ENCODE data around the gene SPNS1.
"Not testable (repeated sequence)": the region's sequence is repeated elsewhere in the genome, so short reads cannot be mapped to it uniquely, and the experiment has no call there.

Gene SPNS1

GRCh38 chr16:28935924-28936783 lies 38.4 kb upstream of the SPNS1 start:
- no CpG with 5 or more reads among the region's 36 CpGs for WGBS (ENCODE audit: extremely low coverage, insufficient coverage, low lambda C conversion rate)

GRCh38 chr16:28936784-28937155 lies 37.8 kb upstream of the SPNS1 start:
- no peak overlapping the region for H3K23ac ChIP-seq (ENCODE audit: low read length)
- no peak overlapping the region for H3K4ac ChIP-seq (ENCODE audit: low read depth, low read length)
- H3K27ac ChIP-seq (ENCODE audit: low read depth, low read length): no peak overlapping the region
- DNase-seq: no peak
- H3K4me1 ChIP-seq (ENCODE audit: control insufficient read depth, low read depth, low read length): no peaks in the 10 kb centered on the region
- no peak overlapping the region for H4K5ac ChIP-seq (ENCODE audit: low read length)
- no peak overlapping the region for H3K9ac ChIP-seq (ENCODE audit: low read length)
- H2AK5ac ChIP-seq (ENCODE audit: low read length): no peak overlapping the region
- no peak overlapping the region for H2BK5ac ChIP-seq (ENCODE audit: low read length)
- H4K8ac ChIP-seq (ENCODE audit: low read depth, low read length): no peak overlapping the region
- no peak overlapping the region for H3K4me3 ChIP-seq (ENCODE audit: low read length)
- H3K36me3 ChIP-seq (ENCODE audit: control insufficient read depth, insufficient read depth, low read length): no peaks in the 10 kb centered on the region
- H2BK120ac ChIP-seq (ENCODE audit: low read depth, low read length): no peak overlapping the region
- no peak overlapping the region for H3K18ac ChIP-seq (ENCODE audit: low read length)
- H3K4me2 ChIP-seq (ENCODE audit: low read length): no peak overlapping the region
- no peak overlapping the region for H2BK15ac ChIP-seq (replicated peaks; ENCODE audit: low read depth)
- H3K79me2 ChIP-seq (ENCODE audit: control insufficient read depth, insufficient read depth, low read length): no peaks in the 10 kb centered on the region
- no peaks in the 10 kb centered on the region for H3K27me3 ChIP-seq (ENCODE audit: insufficient read depth, low read length, poor library complexity)
- no CpG with 5 or more reads among the region's 26 CpGs for WGBS (ENCODE audit: extremely low coverage, insufficient coverage, low lambda C conversion rate)
- H3K56ac ChIP-seq (ENCODE audit: low read length): no peak overlapping the region
- no peaks in the 10 kb centered on the region for H3K79me1 ChIP-seq (ENCODE audit: low read length)

More at GRCh38 chr16:28935924-28936783, 38.4 kb upstream of the SPNS1 start:
- no peaks in the 10 kb centered on the region for H3K27me3 ChIP-seq (ENCODE audit: insufficient read depth, low read length, poor library complexity)
- no peak overlapping the region for H2BK120ac ChIP-seq (ENCODE audit: low read depth, low read length)
- no peak overlapping the region for H2BK15ac ChIP-seq (replicated peaks; ENCODE audit: low read depth)
- no peak overlapping the region for H3K18ac ChIP-seq (ENCODE audit: low read length)
- peak; percentile 83 for DNase-seq
- no peak overlapping the region for H4K5ac ChIP-seq (ENCODE audit: low read length)
- no peak overlapping the region for H3K23ac ChIP-seq (ENCODE audit: low read length)
- no peaks in the 10 kb centered on the region for H3K36me3 ChIP-seq (ENCODE audit: control insufficient read depth, insufficient read depth, low read length)
- H3K4ac ChIP-seq (ENCODE audit: low read depth, low read length): no peak overlapping the region
- peak overlapping the region; percentile 23 for H3K4me2 ChIP-seq (ENCODE audit: low read length)
- no peak overlapping the region for H4K8ac ChIP-seq (ENCODE audit: low read depth, low read length)
- H3K79me1 ChIP-seq (ENCODE audit: low read length): no peaks in the 10 kb centered on the region
- H2AK5ac ChIP-seq (ENCODE audit: low read length): no peak overlapping the region
- H3K9ac ChIP-seq (ENCODE audit: low read length): peak overlapping the region; percentile 1
- H3K79me2 ChIP-seq (ENCODE audit: control insufficient read depth, insufficient read depth, low read length): no peaks in the 10 kb centered on the region
- H2BK5ac ChIP-seq (ENCODE audit: low read length): no peak overlapping the region
- H3K27ac ChIP-seq (ENCODE audit: low read depth, low read length): no peak overlapping the region
- no peak overlapping the region for H3K4me3 ChIP-seq (ENCODE audit: low read length)
- no peaks in the 10 kb centered on the region for H3K4me1 ChIP-seq (ENCODE audit: control insufficient read depth, low read depth, low read length)
- H3K56ac ChIP-seq (ENCODE audit: low read length): peak overlapping the region; percentile 67

GRCh38 chr16:28937222-28937876 lies 37.2 kb upstream of the SPNS1 start:
- Histone ChIP-seq H3K4me1 (ENCODE audit: control insufficient read depth, low read depth, low read length) (no peaks in the 10 kb centered on the region), H3K9ac (ENCODE audit: low read length) (no peak overlapping the region), H3K79me2 (ENCODE audit: control insufficient read depth, insufficient read depth, low read length) (no peaks in the 10 kb centered on the region), H2BK5ac (ENCODE audit: low read length) (no peak overlapping the region), H2AK5ac (ENCODE audit: low read length) (no peak overlapping the region), H3K56ac (ENCODE audit: low read length) (no peak overlapping the region), H3K4me3 (ENCODE audit: low read length) (no peak overlapping the region), H3K36me3 (ENCODE audit: control insufficient read depth, insufficient read depth, low read length) (no peaks in the 10 kb centered on the region), H3K27ac (ENCODE audit: low read depth, low read length) (no peak overlapping the region), H3K4me2 (ENCODE audit: low read length) (no peak overlapping the region), H4K5ac (ENCODE audit: low read length) (no peak overlapping the region), H3K23ac (ENCODE audit: low read length) (no peak overlapping the region), H3K18ac (ENCODE audit: low read length) (no peak overlapping the region), H3K4ac (ENCODE audit: low read depth, low read length) (no peak overlapping the region), H2BK15ac (replicated peaks; ENCODE audit: low read depth) (no peak overlapping the region), H2BK120ac (ENCODE audit: low read depth, low read length) (no peak overlapping the region), H4K8ac (ENCODE audit: low read depth, low read length) (no peak overlapping the region), H3K79me1 (ENCODE audit: low read length) (no peaks in the 10 kb centered on the region), H3K27me3 (ENCODE audit: insufficient read depth, low read length, poor library complexity) (no peaks in the 10 kb centered on the region)
- no CpG with 5 or more reads among the region's 14 CpGs for WGBS (ENCODE audit: extremely low coverage, insufficient coverage, low lambda C conversion rate)
- DNase-seq: no peak

- Histone ChIP-seq H3K79me2 (ENCODE audit: control insufficient read depth, insufficient read depth, low read length) (no peaks in the 10 kb centered on the region), H3K4me3 (ENCODE audit: low read length) (no peak overlapping the region), H4K8ac (ENCODE audit: low read depth, low read length) (no peak overlapping the region), H4K5ac (ENCODE audit: low read length) (no peak overlapping the region), H3K4ac (ENCODE audit: low read depth, low read length) (no peak overlapping the region), H3K27ac (ENCODE audit: low read depth, low read length) (no peak overlapping the region), H3K23ac (ENCODE audit: low read length) (no peak overlapping the region), H3K4me1 (ENCODE audit: control insufficient read depth, low read depth, low read length) (no peaks in the 10 kb centered on the region), H3K79me1 (ENCODE audit: low read length) (no peaks in the 10 kb centered on the region), H3K9ac (ENCODE audit: low read length) (no peak overlapping the region), H3K56ac (ENCODE audit: low read length) (no peak overlapping the region), H3K27me3 (ENCODE audit: insufficient read depth, low read length, poor library complexity) (no peaks in the 10 kb centered on the region), H2BK15ac (replicated peaks; ENCODE audit: low read depth) (no peak overlapping the region), H3K4me2 (ENCODE audit: low read length) (no peak overlapping the region), H3K18ac (ENCODE audit: low read length) (no peak overlapping the region), H3K36me3 (ENCODE audit: control insufficient read depth, insufficient read depth, low read length) (no peaks in the 10 kb centered on the region), H2BK120ac (ENCODE audit: low read depth, low read length) (no peak overlapping the region), H2AK5ac (ENCODE audit: low read length) (no peak overlapping the region), H2BK5ac (ENCODE audit: low read length) (no peak overlapping the region)
- WGBS (ENCODE audit: extremely low coverage, insufficient coverage, low lambda C conversion rate): no CpG with 5 or more reads among the region's 7 CpGs
- no peak for DNase-seq
Measured at GRCh38 chr16:28938721-28939120, 35.9 kb upstream of the SPNS1 start.

GRCh38 chr16:28939825-28940224 lies 34.8 kb upstream of the SPNS1 start:
- H3K9ac ChIP-seq (ENCODE audit: low read length); H3K79me2 ChIP-seq (ENCODE audit: control insufficient read depth, insufficient read depth, low read length); H4K5ac ChIP-seq (ENCODE audit: low read length); H3K18ac ChIP-seq (ENCODE audit: low read length); DNase-seq; H4K8ac ChIP-seq (ENCODE audit: low read depth, low read length); H2AK5ac ChIP-seq (ENCODE audit: low read length); H3K27ac ChIP-seq (ENCODE audit: low read depth, low read length); H3K4ac ChIP-seq (ENCODE audit: low read depth, low read length); H3K4me2 ChIP-seq (ENCODE audit: low read length); H2BK15ac ChIP-seq (replicated peaks; ENCODE audit: low read depth); H3K4me1 ChIP-seq (ENCODE audit: control insufficient read depth, low read depth, low read length); H3K36me3 ChIP-seq (ENCODE audit: control insufficient read depth, insufficient read depth, low read length); H2BK120ac ChIP-seq (ENCODE audit: low read depth, low read length); H3K23ac ChIP-seq (ENCODE audit: low read length); H3K27me3 ChIP-seq (ENCODE audit: insufficient read depth, low read length, poor library complexity); H3K56ac ChIP-seq (ENCODE audit: low read length); H3K4me3 ChIP-seq (ENCODE audit: low read length); H2BK5ac ChIP-seq (ENCODE audit: low read length); H3K79me1 ChIP-seq (ENCODE audit: low read length): not testable (repeated sequence)
- WGBS (ENCODE audit: extremely low coverage, insufficient coverage, low lambda C conversion rate): no CpG with 5 or more reads among the region's 7 CpGs
